Measurements from ENCODE around the gene KRTAP4-12. TPM values are rescaled to one million over a fixed set of nuclear protein-coding genes. Genes with fewer than 3 reads are reported as not detected.

The KRTAP4-12 gene
- total RNA-seq, 1 experiment from 2014 or later = not detected

- H3K9me2 ChIP-seq (ENCODE audit: insufficient read depth) = no peaks in the 10 kb centered on the region
- intact Hi-C loops (cut with micrococcal nuclease) = no loop called here
- H3K27ac ChIP-seq (ENCODE audit: low read depth, low read length) = no peak overlapping the region
- H3K79me2 ChIP-seq (ENCODE audit: insufficient read depth, low read length) = no peaks in the 10 kb centered on the region
- CTCF ChIA-PET = no interaction called here
- H3K9me3 ChIP-seq (ENCODE audit: control insufficient read depth in 1 of 2, insufficient read depth in 1 of 2, low read depth in 1 of 2, low read length in 2 of 2) = peaks cover 0 to 10% of the 10 kb centered on the region in 2 experiments; a peak in 1 of 4 replicates
- no peaks in the 10 kb centered on the region for H3K36me3 ChIP-seq (ENCODE audit: control insufficient read depth in 1 of 2, insufficient read depth in 2 of 2, low read length in 2 of 2)
- H3K9ac ChIP-seq (ENCODE audit: low read length) = no peak overlapping the region
- RAD21 ChIA-PET (ENCODE audit: low non-redundant PET in 1 of 2, low total read pairs in 2 of 2, uncharacterized antibody in 2 of 2, unreplicated experiment in 2 of 2) = no interaction called here
- no TSS peak for BruUV-seq (replicated peaks)
- no peak overlapping the region for H3K4me2 ChIP-seq (ENCODE audit: low read length)
- no peaks in the 10 kb centered on the region for H3K27me3 ChIP-seq (ENCODE audit: insufficient read depth, low read length)
- no peaks in the 10 kb centered on the region for H3K4me1 ChIP-seq (ENCODE audit: control insufficient read depth in 1 of 2, insufficient read depth in 2 of 2, low read length in 2 of 2)
- ATAC-seq (no peak), DNase-seq (ENCODE audit: low read depth, low spot score) (no peak)
- no peak overlapping the region for H3K4me3 ChIP-seq (replicated peaks in 1 of 2; ENCODE audit: low read depth in 1 of 2, low read length in 2 of 2)
- no peak overlapping the region for H2AFZ ChIP-seq (ENCODE audit: low read depth, low read length, poor library complexity, severe bottlenecking)
- H4K20me1 ChIP-seq (ENCODE audit: insufficient read depth) = no peaks in the 10 kb centered on the region
- no peak for TF ChIP-seq CTCF (IDR thresholded peaks at IDR 0.05 in 2 of 3, conservative IDR thresholded peaks at IDR 0.05 in 1 of 3; ENCODE audit: borderline replicate concordance in 1 of 3, insufficient read depth in 1 of 3, low read depth in 2 of 3, low read length in 2 of 3)
- no peak for TF ChIP-seq SP1 (IDR thresholded peaks at IDR 0.05; ENCODE audit: low read depth)
- TF ChIP-seq EZH2 (IDR thresholded peaks at IDR 0.05) = no peak
- TF ChIP-seq MAX (IDR thresholded peaks at IDR 0.05) = no peak
- no peak for TF ChIP-seq CBX3 (IDR thresholded peaks at IDR 0.05; ENCODE audit: low read depth)
- TF ChIP-seq EZH2phosphoT487 (IDR thresholded peaks at IDR 0.05; ENCODE audit: borderline replicate concordance) = no peak
- TF ChIP-seq YY1 (IDR thresholded peaks at IDR 0.05; ENCODE audit: extremely low read depth, insufficient replicate concordance, low read depth, low read length) = no peak
- no peak for TF ChIP-seq SRF (IDR thresholded peaks at IDR 0.05; ENCODE audit: low read depth)
- TF ChIP-seq JUND (IDR thresholded peaks at IDR 0.05) = no peak
- no peak for TF ChIP-seq CEBPB (IDR thresholded peaks at IDR 0.05; ENCODE audit: low read depth)
- no peak for TF ChIP-seq ATF3 (IDR thresholded peaks at IDR 0.05)
- TF ChIP-seq TCF7L2 (IDR thresholded peaks at IDR 0.05; ENCODE audit: borderline replicate concordance, extremely low read depth, insufficient read depth, insufficient read length) = no peak
- POLR2A ChIA-PET = no interaction called here
These were observed 26.0 kb upstream of the KRTAP4-12 start for GRCh38 chr17:41150026-41150425.
